PFSK-1 (cell line): ENCODE measurements around the gene GRID2IP.

Source experiments
- FOXP2 ChIP-seq: optimal IDR thresholded peaks from 2 replicates; pipeline ENCODE3; 2011; ENCODE audit warnings: borderline replicate concordance, control low read depth, inconsistent platforms; ENCODE audit not compliant: insufficient read depth; ENCODE audit errors: extremely low read length, extremely low read depth
- POLR2AphosphoS5 ChIP-seq: IDR thresholded peaks from 2 replicates; pipeline ENCODE4 v1.6.1; 2012; ENCODE audit warnings: low read depth, mild to moderate bottlenecking, control low read depth, low read length, moderate library complexity
- SIN3A ChIP-seq: IDR thresholded peaks from 2 replicates; pipeline ENCODE4 v1.6.1; 2012; ENCODE audit warnings: mild to moderate bottlenecking, low read length, moderate library complexity, borderline replicate concordance; ENCODE audit not compliant: insufficient read depth
- TAF1 ChIP-seq: IDR thresholded peaks from 2 replicates; pipeline ENCODE4 v1.6.1; 2012; ENCODE audit warnings: low read length, control low read depth, borderline replicate concordance; ENCODE audit not compliant: insufficient read depth
- TF ChIP-seq, protein P1 (sequence below), 2 experiments: IDR thresholded peaks; 2 replicates each; pipeline versions ENCODE4 v1.6.1 to v1.8.0; 2011 to 2012; ENCODE audit warnings: low read depth in 2 of 2, low read length in 2 of 2, control low read depth in 1 of 2, inconsistent platforms in 1 of 2, mild to moderate bottlenecking in 1 of 2, moderate library complexity in 1 of 2; ENCODE audit not compliant: insufficient read depth in 1 of 2

Gene GRID2IP

DNA sequence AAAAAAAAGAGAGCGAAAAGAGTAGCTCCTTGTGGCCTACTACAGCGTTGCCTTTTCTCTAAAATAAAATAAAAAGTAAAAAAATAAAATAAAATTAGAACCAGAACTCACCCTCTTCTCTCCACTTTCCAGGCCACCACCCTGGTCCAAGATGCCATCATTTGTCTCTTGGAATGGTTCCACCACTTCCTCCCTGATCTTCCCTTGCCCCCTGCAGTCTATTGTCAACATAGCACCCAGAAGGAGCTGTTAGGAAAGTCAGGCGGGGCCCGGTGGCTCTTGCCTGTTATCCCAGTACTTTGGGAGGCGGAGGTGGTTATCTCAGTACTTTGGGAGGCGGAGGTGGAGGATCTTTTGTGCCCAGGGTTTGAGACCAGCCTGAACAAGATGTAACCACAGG lies 7.6 kb upstream of the GRID2IP start:
- TF ChIP-seq FOXP2 (no peak), TAF1 (no peak), POLR2AphosphoS5 (no peak), SIN3A (no peak)
- TF ChIP-seq, protein P1, sequence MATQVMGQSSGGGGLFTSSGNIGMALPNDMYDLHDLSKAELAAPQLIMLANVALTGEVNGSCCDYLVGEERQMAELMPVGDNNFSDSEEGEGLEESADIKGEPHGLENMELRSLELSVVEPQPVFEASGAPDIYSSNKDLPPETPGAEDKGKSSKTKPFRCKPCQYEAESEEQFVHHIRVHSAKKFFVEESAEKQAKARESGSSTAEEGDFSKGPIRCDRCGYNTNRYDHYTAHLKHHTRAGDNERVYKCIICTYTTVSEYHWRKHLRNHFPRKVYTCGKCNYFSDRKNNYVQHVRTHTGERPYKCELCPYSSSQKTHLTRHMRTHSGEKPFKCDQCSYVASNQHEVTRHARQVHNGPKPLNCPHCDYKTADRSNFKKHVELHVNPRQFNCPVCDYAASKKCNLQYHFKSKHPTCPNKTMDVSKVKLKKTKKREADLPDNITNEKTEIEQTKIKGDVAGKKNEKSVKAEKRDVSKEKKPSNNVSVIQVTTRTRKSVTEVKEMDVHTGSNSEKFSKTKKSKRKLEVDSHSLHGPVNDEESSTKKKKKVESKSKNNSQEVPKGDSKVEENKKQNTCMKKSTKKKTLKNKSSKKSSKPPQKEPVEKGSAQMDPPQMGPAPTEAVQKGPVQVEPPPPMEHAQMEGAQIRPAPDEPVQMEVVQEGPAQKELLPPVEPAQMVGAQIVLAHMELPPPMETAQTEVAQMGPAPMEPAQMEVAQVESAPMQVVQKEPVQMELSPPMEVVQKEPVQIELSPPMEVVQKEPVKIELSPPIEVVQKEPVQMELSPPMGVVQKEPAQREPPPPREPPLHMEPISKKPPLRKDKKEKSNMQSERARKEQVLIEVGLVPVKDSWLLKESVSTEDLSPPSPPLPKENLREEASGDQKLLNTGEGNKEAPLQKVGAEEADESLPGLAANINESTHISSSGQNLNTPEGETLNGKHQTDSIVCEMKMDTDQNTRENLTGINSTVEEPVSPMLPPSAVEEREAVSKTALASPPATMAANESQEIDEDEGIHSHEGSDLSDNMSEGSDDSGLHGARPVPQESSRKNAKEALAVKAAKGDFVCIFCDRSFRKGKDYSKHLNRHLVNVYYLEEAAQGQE (IDR thresholded peaks at IDR 0.05; ENCODE audit: insufficient read depth in 1 of 2, low read depth in 2 of 2, low read length in 2 of 2): no peak

DNA sequence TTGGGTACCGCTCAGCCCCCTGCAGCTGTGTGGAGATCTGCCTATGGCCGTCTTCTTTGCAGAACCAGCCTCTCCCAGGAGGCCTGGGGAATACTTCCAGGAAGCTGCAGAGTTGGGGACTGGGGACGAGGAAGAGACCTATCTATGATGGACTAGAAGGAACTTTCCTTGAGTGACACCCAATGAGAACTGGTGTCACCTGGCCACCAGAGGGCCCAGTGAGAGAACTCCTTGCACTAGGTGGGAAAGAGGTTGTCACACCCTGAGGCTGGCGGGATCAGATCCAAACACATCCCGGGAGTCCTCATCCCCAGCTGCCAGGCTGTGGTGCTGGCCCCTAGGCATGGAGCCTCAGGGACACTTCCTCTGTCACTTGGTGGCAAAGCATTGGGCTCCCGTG lies 4.9 kb upstream of the GRID2IP start:
- TF ChIP-seq FOXP2 (no peak), SIN3A (no peak), POLR2AphosphoS5 (no peak), TAF1 (no peak)
- TF ChIP-seq, protein P1 (IDR thresholded peaks at IDR 0.05; ENCODE audit: insufficient read depth in 1 of 2, low read depth in 2 of 2, low read length in 2 of 2): no peak

DNA sequence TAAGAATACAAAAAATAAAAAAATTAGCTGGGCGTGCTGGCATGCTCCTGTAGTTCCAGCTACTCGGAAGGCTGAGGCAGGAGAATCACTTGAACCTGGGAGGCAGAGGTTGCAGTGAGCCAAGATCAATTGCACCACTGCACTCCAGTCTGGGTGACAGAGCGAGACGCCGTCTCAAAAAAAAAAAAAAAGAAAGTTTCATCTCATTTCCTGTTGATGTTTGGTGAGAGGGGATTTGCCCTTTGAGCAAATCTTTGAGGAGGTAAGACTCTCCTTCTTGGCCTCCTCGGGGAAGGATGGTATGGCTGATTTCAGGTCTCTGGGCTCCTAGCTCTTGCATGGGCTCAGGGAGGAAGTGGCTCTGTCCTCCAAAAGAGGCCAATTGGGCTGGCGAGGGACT lies 3.6 kb upstream of the GRID2IP start:
- TF ChIP-seq TAF1: no peak
- no peak for TF ChIP-seq SIN3A
- no peak for TF ChIP-seq POLR2AphosphoS5
- TF ChIP-seq FOXP2: no peak
- TF ChIP-seq, protein P1 (IDR thresholded peaks at IDR 0.05; ENCODE audit: insufficient read depth in 1 of 2, low read depth in 2 of 2, low read length in 2 of 2): no peak

DNA sequence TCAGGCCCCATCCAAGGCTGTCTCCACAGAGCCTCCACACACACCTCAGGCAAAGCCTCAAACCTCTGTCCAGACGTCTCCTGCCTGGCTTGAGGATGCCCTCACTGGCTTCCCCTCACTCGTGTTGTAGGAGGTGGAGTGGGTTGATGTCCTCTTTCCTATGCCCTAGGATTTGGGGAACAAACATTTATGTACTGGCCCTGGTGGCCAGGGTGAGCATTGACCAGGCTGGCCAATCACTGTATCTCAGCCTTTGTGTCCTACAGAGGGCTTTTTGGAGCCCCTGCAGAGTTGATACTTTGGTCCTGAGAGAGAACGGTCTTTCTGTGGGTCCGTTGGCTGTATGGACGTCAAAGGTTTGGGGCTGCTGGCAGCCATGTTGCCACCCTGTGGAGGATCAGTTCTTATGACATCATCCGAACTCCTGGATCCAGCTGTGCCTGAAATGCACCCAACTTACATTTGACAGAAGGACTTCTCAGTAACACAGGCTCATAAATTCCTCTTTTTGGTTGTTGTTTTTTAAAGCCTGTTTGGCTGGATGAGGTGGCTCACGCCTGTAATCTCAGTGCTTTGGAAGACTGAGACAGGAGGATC lies 2.3 kb upstream of the GRID2IP start:
- TF ChIP-seq FOXP2 (no peak), TAF1 (no peak), SIN3A (no peak), POLR2AphosphoS5 (no peak)
- TF ChIP-seq, protein P1 (IDR thresholded peaks at IDR 0.05; ENCODE audit: insufficient read depth in 1 of 2, low read depth in 2 of 2, low read length in 2 of 2): no peak
